MM.1S (cell line): Measurements from ENCODE around the gene SPAG16.

ENCODE experiments used
- EZH2 ChIP-seq: fragments of 300-600 bp; sonication (generic); optimal IDR thresholded peaks from 2 replicates; pipeline ENCODE3; 2017; ENCODE audit warnings: low read depth, mild to moderate bottlenecking, antibody characterized with exemption, low read length, mixed read lengths
- EZH2phosphoT487 ChIP-seq: fragments of 300-600 bp; sonication (generic); IDR thresholded peaks from 2 replicates; pipeline ENCODE4 v1.6.1; 2018; ENCODE audit warnings: antibody characterized with exemption, low read length
- TF ChIP-seq, protein P1 (sequence below): fragments of 300-600 bp; sonication (generic); IDR thresholded peaks from 2 replicates; pipeline ENCODE4 v1.5.1; 2016; ENCODE audit warnings: antibody characterized with exemption, low read length, mixed read lengths

DNA sequence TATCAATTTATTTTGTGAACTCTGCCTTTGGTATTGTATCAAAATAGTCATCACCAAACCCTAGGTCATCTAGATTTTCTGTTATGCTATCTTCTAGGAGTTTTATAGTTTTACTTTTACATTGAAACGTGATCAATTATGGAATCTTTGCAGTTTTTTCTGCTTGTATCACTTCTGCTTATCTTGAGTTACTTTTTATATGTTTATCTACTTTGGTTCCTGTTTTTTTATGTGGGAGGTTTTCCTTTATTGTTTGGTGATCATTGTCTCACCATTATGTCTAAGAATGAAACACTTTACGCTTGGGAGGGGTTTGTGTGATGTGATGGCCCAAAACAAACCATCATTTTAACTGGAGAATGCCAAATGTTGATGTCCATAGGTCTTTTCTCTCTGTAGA lies 261.2 kb downstream of the SPAG16 start:
- TF ChIP-seq, protein P1, sequence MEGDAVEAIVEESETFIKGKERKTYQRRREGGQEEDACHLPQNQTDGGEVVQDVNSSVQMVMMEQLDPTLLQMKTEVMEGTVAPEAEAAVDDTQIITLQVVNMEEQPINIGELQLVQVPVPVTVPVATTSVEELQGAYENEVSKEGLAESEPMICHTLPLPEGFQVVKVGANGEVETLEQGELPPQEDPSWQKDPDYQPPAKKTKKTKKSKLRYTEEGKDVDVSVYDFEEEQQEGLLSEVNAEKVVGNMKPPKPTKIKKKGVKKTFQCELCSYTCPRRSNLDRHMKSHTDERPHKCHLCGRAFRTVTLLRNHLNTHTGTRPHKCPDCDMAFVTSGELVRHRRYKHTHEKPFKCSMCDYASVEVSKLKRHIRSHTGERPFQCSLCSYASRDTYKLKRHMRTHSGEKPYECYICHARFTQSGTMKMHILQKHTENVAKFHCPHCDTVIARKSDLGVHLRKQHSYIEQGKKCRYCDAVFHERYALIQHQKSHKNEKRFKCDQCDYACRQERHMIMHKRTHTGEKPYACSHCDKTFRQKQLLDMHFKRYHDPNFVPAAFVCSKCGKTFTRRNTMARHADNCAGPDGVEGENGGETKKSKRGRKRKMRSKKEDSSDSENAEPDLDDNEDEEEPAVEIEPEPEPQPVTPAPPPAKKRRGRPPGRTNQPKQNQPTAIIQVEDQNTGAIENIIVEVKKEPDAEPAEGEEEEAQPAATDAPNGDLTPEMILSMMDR: no peak
- TF ChIP-seq EZH2 (no peak), EZH2phosphoT487 (no peak)
